K562 (cell line): ENCODE data around the gene ZNF787. TPM values are rescaled to one million over a fixed set of nuclear protein-coding genes. Genes with fewer than 3 reads are reported as not detected.

Experiments used
- ATAC-seq: fragments of 200-7000 bp; cut with Tn5 transposase; 3 replicates; pipeline ENCODE4 v1.9.1; 2020; ENCODE audit warnings: moderate library complexity
- BruUV-seq: library from RNA; stranded (reverse); fragments of 400-500 nt; replicated peaks from 2 replicates; lab custom pipeline; 2021; lab: Mats Ljungman, UMichigan
- CTCF ChIA-PET: fragments of 300-600 bp; formaldehyde crosslinking; extraction: SDS; loops from one replicate; lab custom pipeline; 2021; ENCODE audit warnings: low intra/inter-chr PET ratio; lab: Yijun Ruan, JAX
- POLR2A ChIA-PET: fragments of 300-600, 350-650 bp; sonication (Branson Sonifier 250); formaldehyde crosslinking; extraction: SDS; loops from one replicate; lab custom pipeline; 2021; ENCODE audit warnings: antibody characterized with exemption, inconsistent platforms; lab: Yijun Ruan, JAX
- DNase-seq, 4 experiments: peaks; one replicate each; pipeline versions ENCODE4 v3.0.0 to v3.0.0-alpha.2; 2011 to 2018; ENCODE audit warnings: low spot score in 3 of 4, mixed read lengths in 3 of 4; ENCODE audit errors: extremely low read depth in 1 of 4
- FAIRE-seq: peaks from 2 replicates; lab custom pipeline; 2011; peaks lifted over from hg19 to GRCh38; lab: Jason Lieb, UNC
- H2AFZ ChIP-seq: 2 replicates; pipeline ENCODE4 v1.6.0; 2011; ENCODE audit warnings: low read depth, low read length, control low read depth, inconsistent platforms
- H3K27ac ChIP-seq: fragments of 200-600 bp; 3 replicates; pipeline ENCODE4 v1.8.0; 2011; ENCODE audit warnings: low read depth, mild to moderate bottlenecking, control low read depth, inconsistent platforms, low read length, moderate library complexity, mixed read lengths; ENCODE audit errors: extremely low read depth
- H3K27me3 ChIP-seq, 2 experiments: fragments of 300-600 bp in 1 of 2; 2 replicates in 1 of 2; 3 replicates in 1 of 2; pipeline versions ENCODE4 v1.6.0 to v1.8.0; 2011; ENCODE audit warnings: inconsistent platforms in 2 of 2, low read length in 2 of 2, mild to moderate bottlenecking in 1 of 2, mixed read lengths in 1 of 2, moderate library complexity in 1 of 2; ENCODE audit not compliant: control insufficient read depth in 2 of 2, insufficient read depth in 2 of 2
- H3K36me3 ChIP-seq: fragments of 300-600 bp; 3 replicates; pipeline ENCODE4 v1.8.0; 2011; ENCODE audit warnings: mild to moderate bottlenecking, low read length, inconsistent platforms; ENCODE audit not compliant: control insufficient read depth, insufficient read depth
- H3K4me1 ChIP-seq, 2 experiments: fragments of 200-600 bp in 1 of 2; replicated peaks in 1 of 2; 2 replicates in 1 of 2; 3 replicates in 1 of 2; pipeline versions ENCODE4 v1.5.1 to v1.8.0; 2011; ENCODE audit warnings: inconsistent platforms in 2 of 2, low read length in 2 of 2, mild to moderate bottlenecking in 1 of 2, mixed read lengths in 1 of 2, moderate library complexity in 1 of 2; ENCODE audit not compliant: control insufficient read depth in 2 of 2, insufficient read depth in 2 of 2
- H3K4me2 ChIP-seq: 2 replicates; pipeline ENCODE4 v1.6.1; 2011; ENCODE audit warnings: low read length, control low read depth, inconsistent platforms, mixed read lengths; ENCODE audit not compliant: insufficient read depth
- H3K4me3 ChIP-seq: fragments of 200-600 bp; sonication (generic), shearing (Covaris generic); 2 replicates; pipeline ENCODE4 v1.5.1; 2016; ENCODE audit warnings: control low read depth, inconsistent platforms
- H3K79me2 ChIP-seq: fragments of 200-600 bp; 3 replicates; pipeline ENCODE4 v1.8.0; 2011; ENCODE audit warnings: low read length, inconsistent platforms; ENCODE audit not compliant: control insufficient read depth, insufficient read depth
- H3K9ac ChIP-seq, 2 experiments: 2 replicates each; pipeline versions ENCODE4 v1.6.0 to v1.6.1; 2011; ENCODE audit warnings: low read depth in 2 of 2, low read length in 2 of 2, control low read depth in 1 of 2, inconsistent platforms in 1 of 2, mild to moderate bottlenecking in 1 of 2, mixed read lengths in 1 of 2; ENCODE audit not compliant: insufficient read depth in 1 of 2
- H3K9me1 ChIP-seq: one replicate; pipeline ENCODE4 v1.6.0; 2011; ENCODE audit warnings: inconsistent platforms, mild to moderate bottlenecking, low read length, moderate library complexity; ENCODE audit not compliant: control insufficient read depth, insufficient read depth
- H3K9me3 ChIP-seq: replicated peaks from 2 replicates; pipeline ENCODE4 v1.5.1; 2011; ENCODE audit warnings: low read depth, low read length, inconsistent platforms; ENCODE audit not compliant: control insufficient read depth, insufficient read depth
- H4K20me1 ChIP-seq: replicated peaks from 2 replicates; pipeline ENCODE4 v1.6.1; 2011; ENCODE audit warnings: low read length, inconsistent platforms, mixed read lengths; ENCODE audit not compliant: control insufficient read depth, insufficient read depth
- BHLHE40 ChIP-seq: IDR thresholded peaks from 2 replicates; pipeline ENCODE4 v1.6.1; 2011; ENCODE audit warnings: low read length, improper control_type of control experiment
- KAT8 ChIP-seq: fragments of 450-650 bp; IDR thresholded peaks from 2 replicates; pipeline ENCODE4 v1.6.1; 2016; ENCODE audit warnings: low read depth, mild to moderate bottlenecking
- KDM5B ChIP-seq: fragments of 200-600 bp; sonication (generic); IDR thresholded peaks from 2 replicates; pipeline ENCODE4 v1.6.1; 2012; ENCODE audit warnings: low read depth, mild to moderate bottlenecking, moderate library complexity, low read length, control low read depth, inconsistent platforms; ENCODE audit not compliant: insufficient replicate concordance
- MEF2A ChIP-seq: IDR thresholded peaks from 2 replicates; pipeline ENCODE4 v1.6.1; 2011; ENCODE audit warnings: low read depth, mild to moderate bottlenecking, low read length, moderate library complexity; ENCODE audit not compliant: control insufficient read depth
- MTA2 ChIP-seq: fragments of 450-650 bp; IDR thresholded peaks from 2 replicates; pipeline ENCODE4 v1.6.1; 2016; ENCODE audit warnings: low read depth
- NR1H2 ChIP-seq: sonication (generic); formaldehyde crosslinking; IDR thresholded peaks from 2 replicates; pipeline ENCODE4 v1.4.0; 2020; ENCODE audit warnings: mild to moderate bottlenecking, missing genetic modification reagents
- NR2C2 ChIP-seq, 2 experiments: fragments of 200-800 bp in 1 of 2; sonication (Bioruptor generic) in 1 of 2; sonication (generic) in 1 of 2; formaldehyde crosslinking in 1 of 2; IDR thresholded peaks; 2 replicates each; pipeline versions ENCODE4 v1.6.1 to v1.8.0; 2016 to 2022; ENCODE audit warnings: mild to moderate bottlenecking in 1 of 2, missing compliant biosample characterization in 1 of 2, missing genetic modification characterization in 1 of 2, missing genetic modification reagents in 1 of 2
- ZFP36 ChIP-seq: fragments of 150-350 bp; IDR thresholded peaks from 2 replicates; pipeline ENCODE4 v1.6.1; 2018; ENCODE audit warnings: low read length, low read depth; ENCODE audit not compliant: partially characterized antibody
- ZNF253 ChIP-seq: fragments of 250-450 bp; sonication (Bioruptor Pico); conservative IDR thresholded peaks from 2 replicates; pipeline ENCODE4 v1.6.1; 2021; ENCODE audit warnings: mild to moderate bottlenecking
- WGBS: fragments of 100-300 bp; shearing (Covaris generic); methylation state at CpG from one replicate; pipeline ENCODE4 v1.1.6; 2016; ENCODE audit warnings: low coverage, mixed read lengths; ENCODE audit not compliant: insufficient coverage; ENCODE audit errors: missing lambda C conversion rate; 5-methylcytosine and 5-hydroxymethylcytosine counted together
- in situ Hi-C: fragments of 300-500 bp; cut with MboI; formaldehyde crosslinking; loops from 4 replicates; pipeline ENCODE4 v1.15.0; 2018; ENCODE audit warnings: inconsistent platforms, mixed read lengths
- intact Hi-C: fragments of 100-400 bp; cut with micrococcal nuclease; formaldehyde crosslinking; loops from 2 replicates; pipeline ENCODE4 v1.14.2; 2022
- polyA plus RNA-seq, 8 experiments: library from polyadenylated mRNA; depleted of rRNA in 4 of 8; stranded (reverse) in 5 of 8; unstranded in 3 of 8; fragments of >200 nt; fragmentation: Nextera tagmentation in 2 of 8; fragmentation: Illumina TruSeq in 1 of 8; extraction: Ambion mirVana in 2 of 8; extraction: Trizol in 1 of 8; gene quantifications; 2 replicates each; pipeline versions ENCODE4 v1.2.1 to v1.2.3, GENCODE V29; 2011 to 2014; ENCODE audit warnings: inconsistent platforms in 1 of 8, missing spikeins in 1 of 8
- total RNA-seq, 7 experiments: library from RNA; depleted of rRNA in 6 of 7; stranded (reverse); fragments of >200 nt in 6 of 7; fragmentation: Illumina TruSeq in 2 of 7; extraction: Trizol in 2 of 7; gene quantifications; 2 replicates each; pipeline versions ENCODE4 v1.2.1 to v1.2.3, GENCODE V29; 2011 to 2021; ENCODE audit warnings: low replicate concordance in 1 of 7
- TF ChIP-seq, protein P1 (sequence below): fragments of 250-450 bp; sonication (Bioruptor Pico); IDR thresholded peaks from 2 replicates; pipeline ENCODE4 v1.4.0; 2020
- TF ChIP-seq, protein P2 (sequence below): fragments of 450-650 bp; IDR thresholded peaks from 2 replicates; pipeline ENCODE4 v1.6.1; 2016
- TF ChIP-seq, protein P3 (sequence below): fragments of 150-350 bp; IDR thresholded peaks from 2 replicates; pipeline ENCODE4 v1.6.1; 2014; ENCODE audit warnings: low read depth, mild to moderate bottlenecking, low read length, borderline replicate concordance

ZNF787 gene
- total and polyA plus RNA-seq, 9 of the 15 experiments (the other 6 are each of a cell fraction or from before 2014, with no cell fraction given): 0.45 to 77.6 (median 7.3) TPM

DNA sequence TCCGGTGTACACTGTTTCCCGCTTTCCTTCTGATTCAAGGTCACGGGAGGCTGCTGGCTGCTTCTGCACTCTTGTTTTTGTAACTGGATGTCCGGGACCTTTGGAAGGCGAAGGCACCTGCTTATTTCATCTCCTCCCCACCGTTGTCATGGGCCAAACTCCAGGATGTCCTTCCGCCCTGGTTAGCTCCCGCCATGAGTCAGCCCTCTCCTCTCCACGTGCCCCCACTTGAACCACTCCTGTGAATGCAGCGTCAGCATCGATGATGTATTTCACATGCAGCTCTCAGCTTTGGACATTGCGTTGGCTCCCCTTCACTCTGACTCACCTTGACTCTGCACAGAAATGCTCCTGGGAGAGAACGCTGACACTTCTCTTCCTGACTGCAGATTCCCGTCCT is 49.2 kb upstream of the ZNF787 start:
- H3K9me3 ChIP-seq: no peaks in the 10 kb centered on the region
- H3K36me3 ChIP-seq: no peaks in the 10 kb centered on the region
- WGBS: 17% methylated on average over 13 of the region's 14 CpGs
- intact Hi-C loops: loop anchor here (5.0 kb wide), 1 partner anchor 162 kb away; no protein-coding TSS in a partner anchor
- no TSS peak for BruUV-seq
- no peak overlapping the region for H3K9ac ChIP-seq
- no peak overlapping the region for H3K27ac ChIP-seq
- H4K20me1 ChIP-seq: no peaks in the 10 kb centered on the region; the same call in 1 of the 2 replicates
- in situ Hi-C loops: no loop called here
- ChIA-PET CTCF (no interaction called here), POLR2A (interaction anchor here (0.6 to 1.1 kb wide), 2 partner anchors 12 to 108 kb away, joined by 3 read pairs; no protein-coding TSS in a partner anchor)
- H3K79me2 ChIP-seq: no peaks in the 10 kb centered on the region
- ATAC-seq (peak; percentile 61), FAIRE-seq (peak; percentile 65), DNase-seq (peak; percentile 36 to 49 (median 45))
- no peak overlapping the region for H3K4me3 ChIP-seq
- H3K4me2 ChIP-seq: 0 out of 2 replicates have a peak overlapping the region, but pooled peaks have one; percentile 24
- H3K4me1 ChIP-seq: peaks cover 0 to 10% of the 10 kb centered on the region in 2 experiments; a peak in 3 of 5 replicates
- H2AFZ ChIP-seq: no peak overlapping the region
- H3K27me3 ChIP-seq: peaks cover 0 to 11% of the 10 kb centered on the region in 2 experiments; a peak in 1 of 5 replicates
- H3K9me1 ChIP-seq: no peaks in the 10 kb centered on the region
- TF ChIP-seq NR2C2 (CRISPR knock-in tag; IDR thresholded peaks at IDR 0.05) (no peak), NR2C2 (tag; IDR thresholded peaks at IDR 0.05) (no peak), MEF2A (no peak), BHLHE40 (peak; percentile 86), MTA2 (no peak), ZFP36 (no peak), ZNF253 (CRISPR knock-in tag) (no peak), NR1H2 (CRISPR knock-in tag) (no peak), KDM5B (no peak), KAT8 (no peak)
- TF ChIP-seq, protein P1, sequence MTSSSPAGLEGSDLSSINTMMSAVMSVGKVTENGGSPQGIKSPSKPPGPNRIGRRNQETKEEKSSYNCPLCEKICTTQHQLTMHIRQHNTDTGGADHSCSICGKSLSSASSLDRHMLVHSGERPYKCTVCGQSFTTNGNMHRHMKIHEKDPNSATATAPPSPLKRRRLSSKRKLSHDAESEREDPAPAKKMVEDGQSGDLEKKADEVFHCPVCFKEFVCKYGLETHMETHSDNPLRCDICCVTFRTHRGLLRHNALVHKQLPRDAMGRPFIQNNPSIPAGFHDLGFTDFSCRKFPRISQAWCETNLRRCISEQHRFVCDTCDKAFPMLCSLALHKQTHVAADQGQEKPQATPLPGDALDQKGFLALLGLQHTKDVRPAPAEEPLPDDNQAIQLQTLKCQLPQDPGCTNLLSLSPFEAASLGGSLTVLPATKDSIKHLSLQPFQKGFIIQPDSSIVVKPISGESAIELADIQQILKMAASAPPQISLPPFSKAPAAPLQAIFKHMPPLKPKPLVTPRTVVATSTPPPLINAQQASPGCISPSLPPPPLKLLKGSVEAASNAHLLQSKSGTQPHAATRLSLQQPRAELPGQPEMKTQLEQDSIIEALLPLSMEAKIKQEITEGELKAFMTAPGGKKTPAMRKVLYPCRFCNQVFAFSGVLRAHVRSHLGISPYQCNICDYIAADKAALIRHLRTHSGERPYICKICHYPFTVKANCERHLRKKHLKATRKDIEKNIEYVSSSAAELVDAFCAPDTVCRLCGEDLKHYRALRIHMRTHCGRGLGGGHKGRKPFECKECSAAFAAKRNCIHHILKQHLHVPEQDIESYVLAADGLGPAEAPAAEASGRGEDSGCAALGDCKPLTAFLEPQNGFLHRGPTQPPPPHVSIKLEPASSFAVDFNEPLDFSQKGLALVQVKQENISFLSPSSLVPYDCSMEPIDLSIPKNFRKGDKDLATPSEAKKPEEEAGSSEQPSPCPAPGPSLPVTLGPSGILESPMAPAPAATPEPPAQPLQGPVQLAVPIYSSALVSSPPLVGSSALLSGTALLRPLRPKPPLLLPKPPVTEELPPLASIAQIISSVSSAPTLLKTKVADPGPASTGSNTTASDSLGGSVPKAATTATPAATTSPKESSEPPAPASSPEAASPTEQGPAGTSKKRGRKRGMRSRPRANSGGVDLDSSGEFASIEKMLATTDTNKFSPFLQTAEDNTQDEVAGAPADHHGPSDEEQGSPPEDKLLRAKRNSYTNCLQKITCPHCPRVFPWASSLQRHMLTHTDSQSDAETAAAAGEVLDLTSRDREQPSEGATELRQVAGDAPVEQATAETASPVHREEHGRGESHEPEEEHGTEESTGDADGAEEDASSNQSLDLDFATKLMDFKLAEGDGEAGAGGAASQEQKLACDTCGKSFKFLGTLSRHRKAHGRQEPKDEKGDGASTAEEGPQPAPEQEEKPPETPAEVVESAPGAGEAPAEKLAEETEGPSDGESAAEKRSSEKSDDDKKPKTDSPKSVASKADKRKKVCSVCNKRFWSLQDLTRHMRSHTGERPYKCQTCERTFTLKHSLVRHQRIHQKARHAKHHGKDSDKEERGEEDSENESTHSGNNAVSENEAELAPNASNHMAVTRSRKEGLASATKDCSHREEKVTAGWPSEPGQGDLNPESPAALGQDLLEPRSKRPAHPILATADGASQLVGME (CRISPR knock-in tag): no peak
- TF ChIP-seq, protein P2, sequence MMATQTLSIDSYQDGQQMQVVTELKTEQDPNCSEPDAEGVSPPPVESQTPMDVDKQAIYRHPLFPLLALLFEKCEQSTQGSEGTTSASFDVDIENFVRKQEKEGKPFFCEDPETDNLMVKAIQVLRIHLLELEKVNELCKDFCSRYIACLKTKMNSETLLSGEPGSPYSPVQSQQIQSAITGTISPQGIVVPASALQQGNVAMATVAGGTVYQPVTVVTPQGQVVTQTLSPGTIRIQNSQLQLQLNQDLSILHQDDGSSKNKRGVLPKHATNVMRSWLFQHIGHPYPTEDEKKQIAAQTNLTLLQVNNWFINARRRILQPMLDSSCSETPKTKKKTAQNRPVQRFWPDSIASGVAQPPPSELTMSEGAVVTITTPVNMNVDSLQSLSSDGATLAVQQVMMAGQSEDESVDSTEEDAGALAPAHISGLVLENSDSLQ: no peak
- TF ChIP-seq, protein P3, sequence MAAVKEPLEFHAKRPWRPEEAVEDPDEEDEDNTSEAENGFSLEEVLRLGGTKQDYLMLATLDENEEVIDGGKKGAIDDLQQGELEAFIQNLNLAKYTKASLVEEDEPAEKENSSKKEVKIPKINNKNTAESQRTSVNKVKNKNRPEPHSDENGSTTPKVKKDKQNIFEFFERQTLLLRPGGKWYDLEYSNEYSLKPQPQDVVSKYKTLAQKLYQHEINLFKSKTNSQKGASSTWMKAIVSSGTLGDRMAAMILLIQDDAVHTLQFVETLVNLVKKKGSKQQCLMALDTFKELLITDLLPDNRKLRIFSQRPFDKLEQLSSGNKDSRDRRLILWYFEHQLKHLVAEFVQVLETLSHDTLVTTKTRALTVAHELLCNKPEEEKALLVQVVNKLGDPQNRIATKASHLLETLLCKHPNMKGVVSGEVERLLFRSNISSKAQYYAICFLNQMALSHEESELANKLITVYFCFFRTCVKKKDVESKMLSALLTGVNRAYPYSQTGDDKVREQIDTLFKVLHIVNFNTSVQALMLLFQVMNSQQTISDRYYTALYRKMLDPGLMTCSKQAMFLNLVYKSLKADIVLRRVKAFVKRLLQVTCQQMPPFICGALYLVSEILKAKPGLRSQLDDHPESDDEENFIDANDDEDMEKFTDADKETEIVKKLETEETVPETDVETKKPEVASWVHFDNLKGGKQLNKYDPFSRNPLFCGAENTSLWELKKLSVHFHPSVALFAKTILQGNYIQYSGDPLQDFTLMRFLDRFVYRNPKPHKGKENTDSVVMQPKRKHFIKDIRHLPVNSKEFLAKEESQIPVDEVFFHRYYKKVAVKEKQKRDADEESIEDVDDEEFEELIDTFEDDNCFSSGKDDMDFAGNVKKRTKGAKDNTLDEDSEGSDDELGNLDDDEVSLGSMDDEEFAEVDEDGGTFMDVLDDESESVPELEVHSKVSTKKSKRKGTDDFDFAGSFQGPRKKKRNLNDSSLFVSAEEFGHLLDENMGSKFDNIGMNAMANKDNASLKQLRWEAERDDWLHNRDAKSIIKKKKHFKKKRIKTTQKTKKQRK: no peak
